Caki2 (cell line): ENCODE measurements around the gene SLC4A3. TPM values are rescaled to one million over a fixed set of nuclear protein-coding genes. Genes with fewer than 3 reads are reported as not detected.
"Not testable (repeated sequence)": the region's sequence is repeated elsewhere in the genome, so short reads cannot be mapped to it uniquely, and the experiment has no call there.

Source experiments
- DNase-seq: peaks from one replicate; pipeline ENCODE4 v3.0.0-alpha.2; 2015; ENCODE audit warnings: low read depth
- in situ Hi-C: cut with HindIII; loops from 2 replicates; pipeline ENCODE4 v1.10.0; 2016; ENCODE audit warnings: low sequenced_read_pairs, low pct_unique_long_range_greater_than_20kb, mixed read lengths
- total RNA-seq: library from RNA; depleted of rRNA; stranded (reverse); fragments of >200 nt; shearing (Covaris generic); gene quantifications from 2 replicates; pipeline ENCODE4 v1.2.3, GENCODE V29; 2014; ENCODE audit warnings: low replicate concordance

Gene SLC4A3
- total RNA-seq, 1 experiment from 2014 or later = 3.5 TPM

DNA sequence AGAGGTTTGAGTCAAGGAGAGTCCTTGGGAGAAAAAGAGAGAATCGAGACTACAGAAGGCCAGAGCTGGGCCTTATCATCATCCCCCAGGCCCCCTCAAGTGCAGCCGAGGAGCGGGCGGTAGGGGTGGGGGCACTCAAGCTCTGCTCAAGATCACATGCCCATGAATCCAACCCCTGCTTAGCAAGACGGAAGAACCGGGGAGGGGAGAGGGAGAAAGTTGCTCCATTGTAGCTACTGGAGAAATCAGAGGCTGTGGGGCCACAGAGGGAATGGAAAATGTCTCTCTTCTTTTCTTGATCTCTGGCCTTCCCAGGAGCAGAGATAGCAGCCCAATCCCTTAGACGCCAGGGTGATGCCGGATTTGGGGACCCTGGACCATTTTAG lies 14.6 kb downstream of the SLC4A3 start:
- DNase-seq = no peak
- in situ Hi-C loops = no loop called here

DNA sequence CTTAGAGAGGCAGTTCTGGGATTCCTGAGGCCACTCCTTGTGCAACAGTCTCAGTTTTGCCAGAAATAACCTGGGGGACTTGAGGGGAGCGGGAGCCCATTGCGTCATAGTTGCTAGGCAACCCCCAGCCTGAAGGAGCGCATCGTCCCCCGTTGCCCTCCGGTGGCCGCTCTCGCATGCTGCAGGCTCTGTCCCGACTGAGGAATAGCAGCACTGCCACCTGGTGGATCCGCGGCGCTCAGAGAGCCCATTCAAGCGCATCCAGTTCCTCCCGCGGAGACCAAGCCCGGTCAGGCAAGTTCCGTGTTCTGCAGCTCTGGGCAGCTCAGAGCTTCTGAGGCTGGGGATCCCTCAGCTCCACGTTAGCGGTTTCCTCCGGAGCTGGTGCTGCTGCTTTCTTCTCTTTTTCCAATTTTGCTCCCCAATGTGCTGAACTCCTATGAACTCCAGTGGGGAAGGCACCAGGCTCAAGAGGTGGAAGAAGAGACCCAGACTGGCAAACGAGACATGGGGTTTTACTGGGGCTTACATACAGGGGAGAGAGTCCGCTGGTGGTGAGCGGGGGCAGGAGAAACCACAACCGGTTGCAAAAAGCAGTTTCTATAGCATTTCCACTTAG lies 15.1 kb downstream of the SLC4A3 start:
- peak; percentile 86 for DNase-seq
- in situ Hi-C loops = no loop called here

DNA sequence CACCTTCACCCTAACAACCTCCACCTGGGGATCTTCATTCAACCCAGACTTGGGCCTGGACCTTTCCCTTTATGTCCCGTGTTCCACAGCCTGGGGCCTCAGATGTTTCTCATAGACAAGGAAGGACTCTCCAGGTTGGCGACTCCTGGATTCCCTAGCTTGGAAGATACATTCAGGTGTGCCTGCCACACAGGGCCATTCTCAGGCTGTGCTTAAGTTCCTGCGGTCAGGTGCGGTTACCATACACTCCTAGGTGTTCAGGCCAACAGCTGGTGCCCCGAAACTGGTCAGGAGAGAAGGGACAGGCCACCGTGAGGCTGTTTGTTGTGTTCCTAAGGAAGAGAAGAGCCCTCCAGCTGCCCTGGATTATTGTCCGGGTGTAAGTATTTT lies 15.6 kb downstream of the SLC4A3 start:
- in situ Hi-C loops = no loop called here
- no peak for DNase-seq

DNA sequence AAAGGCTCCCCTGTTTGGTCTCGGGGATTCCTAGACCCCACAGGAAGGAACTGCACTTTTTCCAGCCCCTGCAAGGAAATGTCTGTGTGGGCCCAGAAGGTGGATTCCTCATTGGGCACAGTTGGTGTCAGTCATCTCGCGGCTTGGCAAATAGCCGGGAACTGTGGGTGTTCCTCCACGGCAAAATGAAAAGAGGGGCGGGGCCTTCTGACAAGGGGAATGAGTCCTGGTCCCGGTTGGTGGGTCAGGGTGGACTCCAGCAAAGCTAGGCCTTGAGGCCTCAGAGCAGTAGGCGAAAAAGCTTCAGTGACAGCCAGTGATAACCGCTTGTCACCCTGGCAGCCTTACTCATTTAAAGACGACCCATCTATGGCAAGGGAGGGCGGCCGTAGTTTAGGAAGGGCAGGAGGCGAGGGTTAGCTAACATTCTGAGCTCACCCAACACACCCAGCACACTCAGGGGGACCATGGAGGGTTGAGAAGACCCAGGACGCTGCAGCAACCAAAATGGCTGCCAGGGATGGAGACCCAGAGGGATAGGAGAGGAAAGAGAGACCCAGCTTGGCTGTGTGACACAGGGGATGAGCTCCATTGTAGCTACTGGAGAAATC lies 16.5 kb downstream of the SLC4A3 start:
- in situ Hi-C loops = no loop called here
- DNase-seq = no peak

DNA sequence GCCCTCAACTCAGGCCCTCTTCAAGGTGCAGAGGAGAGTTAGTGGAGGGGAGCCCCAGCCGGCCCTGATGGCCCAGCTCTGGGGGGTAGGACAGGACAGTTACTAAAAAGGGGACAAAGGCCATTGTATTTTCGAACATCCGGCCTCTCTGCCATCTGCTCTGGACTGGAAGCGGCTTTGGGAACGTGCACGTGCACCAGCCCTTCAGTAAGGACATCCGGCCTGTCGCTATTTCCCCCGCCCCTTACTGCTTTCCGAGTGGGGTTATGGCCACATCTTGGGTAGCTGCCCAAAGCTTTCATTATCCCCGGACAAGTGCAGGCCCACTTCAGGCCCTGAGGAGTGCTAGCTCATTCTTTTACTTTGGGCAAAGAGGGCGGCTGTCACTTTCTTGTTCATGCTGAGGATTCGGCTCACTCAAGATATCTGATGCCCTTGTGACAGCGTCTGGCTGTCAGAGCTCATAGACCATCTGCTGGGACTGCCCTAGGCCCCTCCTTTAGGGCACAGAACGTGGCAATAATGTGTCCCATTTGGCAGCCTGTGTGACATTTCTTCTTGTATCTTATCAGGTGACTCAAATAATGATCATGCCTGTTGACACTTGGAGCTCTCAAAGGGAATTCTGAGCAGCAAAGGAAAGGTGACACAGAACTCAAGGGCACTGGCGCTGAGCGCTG lies 17.5 kb downstream of the SLC4A3 start:
- no peak for DNase-seq
- in situ Hi-C loops = no loop called here

DNA sequence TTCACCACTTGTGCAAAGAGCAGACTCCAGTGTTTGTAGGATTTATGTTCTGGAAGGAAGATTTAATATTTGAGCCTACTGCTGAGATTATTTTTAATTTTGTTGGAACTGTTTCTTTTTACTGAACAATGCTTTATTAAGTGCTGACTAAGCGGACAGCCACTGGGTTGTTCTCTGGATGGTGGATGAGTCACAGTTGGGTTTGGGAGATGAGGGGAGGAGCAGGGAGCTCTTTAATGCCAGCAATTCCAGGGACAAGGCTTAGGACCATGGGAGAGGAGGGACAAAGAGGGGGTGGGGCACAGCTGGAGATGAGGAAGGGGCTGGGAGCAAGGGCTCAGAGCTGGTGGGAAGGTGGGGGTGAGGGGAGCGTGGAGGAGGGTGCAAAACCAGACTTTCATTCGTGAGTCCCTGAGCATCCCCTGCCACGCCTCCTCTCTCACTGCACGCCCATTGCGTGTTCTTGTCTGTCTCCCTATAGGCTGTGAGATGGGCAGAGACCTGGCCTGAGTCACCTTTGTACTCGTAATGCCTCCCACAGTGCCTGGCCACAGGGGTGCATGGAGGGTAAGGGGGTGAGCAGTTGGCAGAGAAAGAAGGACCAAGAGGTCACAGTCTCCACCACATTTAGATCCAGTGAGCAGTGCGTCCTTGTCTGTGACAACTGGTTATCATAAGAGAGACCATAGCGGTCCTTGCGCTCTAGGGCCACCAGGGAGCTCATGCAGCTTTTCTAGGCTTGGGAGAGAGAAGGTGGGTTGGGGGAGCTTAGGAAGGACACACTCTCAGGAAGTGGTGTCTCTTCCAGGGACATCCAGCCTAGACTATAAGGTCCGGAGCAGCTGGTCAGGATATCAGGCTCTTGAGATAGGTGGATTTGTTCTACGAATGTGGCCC lies 18.4 kb downstream of the SLC4A3 start:
- peak; percentile 44 for DNase-seq
- in situ Hi-C loops = no loop called here

DNA sequence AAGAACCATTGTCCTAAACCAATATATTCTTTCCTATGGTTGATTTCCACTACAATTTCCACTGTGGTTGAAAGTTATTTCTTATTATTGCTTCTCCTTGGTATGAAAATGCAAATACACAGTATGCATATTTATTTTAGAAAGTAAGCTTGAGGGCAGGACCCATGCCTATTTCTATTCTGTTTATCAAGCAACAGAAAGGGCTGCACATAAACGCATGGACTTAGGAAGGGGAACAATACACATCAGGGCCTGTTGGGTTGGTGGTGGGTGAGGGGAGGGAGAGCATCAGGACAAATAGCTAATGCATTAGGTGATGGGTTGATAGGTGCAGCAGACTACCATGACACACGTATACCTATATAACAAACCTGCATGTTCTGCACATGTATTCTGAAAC lies 20.7 kb downstream of the SLC4A3 start:
- in situ Hi-C loops = no loop called here
- no peak for DNase-seq

DNA sequence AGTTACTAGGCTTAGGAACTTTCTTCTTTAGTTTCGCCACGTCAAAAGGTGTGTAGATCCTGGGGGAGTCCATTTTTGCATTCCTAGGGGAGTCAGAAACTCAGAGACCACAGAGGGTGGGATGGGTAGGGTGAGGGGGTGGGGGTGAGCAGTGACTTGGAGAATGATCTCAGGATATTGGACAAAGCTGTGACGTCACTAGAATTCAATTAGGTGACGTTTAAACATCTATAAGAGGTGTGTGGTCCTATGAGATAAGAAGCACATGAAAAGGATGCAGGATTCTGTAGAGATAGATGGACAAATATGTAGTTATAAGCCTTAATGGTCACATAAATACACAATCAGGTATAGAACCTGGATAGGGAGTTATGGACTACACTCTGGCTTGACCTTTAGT lies 21.5 kb downstream of the SLC4A3 start:
- in situ Hi-C loops = no loop called here
- no peak for DNase-seq

DNA sequence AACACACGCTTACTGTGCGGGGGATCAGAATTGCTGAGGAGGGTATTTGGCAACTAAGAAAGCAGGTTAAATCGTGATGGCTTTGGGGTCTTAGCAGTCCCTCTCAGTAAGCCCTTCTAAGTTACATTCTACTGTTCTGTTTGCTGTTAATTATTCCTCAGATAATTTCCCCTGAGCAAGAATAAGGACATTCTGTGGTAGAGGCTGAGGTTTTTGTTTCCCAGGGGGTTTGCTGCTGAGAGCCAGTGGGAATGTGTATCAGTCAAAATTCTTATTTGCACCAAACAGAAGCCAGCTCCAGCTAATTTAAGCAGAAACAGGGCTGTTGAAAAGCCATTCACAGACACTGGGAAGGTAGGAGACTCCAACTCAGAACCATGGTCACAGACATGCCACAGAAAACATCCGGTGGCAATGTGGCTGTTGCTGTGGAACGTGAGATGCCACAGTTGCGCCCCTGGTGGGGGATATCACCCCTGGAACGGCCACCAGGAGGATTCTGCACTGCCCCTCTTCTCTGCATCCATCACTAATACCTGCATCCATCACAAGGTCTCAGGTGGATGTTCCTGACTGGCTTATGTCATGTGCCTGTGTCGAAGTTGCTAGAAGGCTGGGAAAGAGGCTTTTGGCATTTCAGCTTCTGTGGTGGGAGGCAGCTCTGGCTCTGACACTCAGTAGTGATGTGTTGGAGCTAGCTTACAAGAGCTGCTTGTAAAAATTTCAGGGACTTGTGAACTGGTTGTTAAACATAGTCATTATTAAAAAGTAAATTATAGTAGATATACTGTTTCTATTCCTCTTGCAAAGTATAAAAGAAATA lies 23.2 kb downstream of the SLC4A3 start:
- in situ Hi-C loops = no loop called here
- no peak for DNase-seq

DNA sequence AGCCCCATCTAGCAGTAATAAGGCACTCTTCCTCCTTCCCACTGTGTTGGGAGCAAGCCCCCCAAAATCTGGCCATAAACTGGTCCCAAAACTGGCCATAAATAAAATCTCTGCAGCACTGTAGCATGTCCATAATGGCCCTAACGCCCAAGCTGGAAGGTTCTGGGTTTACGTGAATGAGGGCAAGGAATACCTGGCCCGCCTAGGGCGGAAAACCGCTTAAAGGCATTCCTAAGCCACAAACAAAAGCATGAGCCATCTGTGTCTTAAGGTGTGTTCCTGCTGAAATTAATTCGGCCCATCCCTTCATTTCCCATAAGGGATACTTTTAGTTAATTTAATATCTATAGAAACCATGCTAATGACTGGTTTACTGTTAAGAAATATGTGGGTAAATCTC lies 24.2 kb downstream of the SLC4A3 start:
- in situ Hi-C loops, DNase-seq: not testable (repeated sequence)

DNA sequence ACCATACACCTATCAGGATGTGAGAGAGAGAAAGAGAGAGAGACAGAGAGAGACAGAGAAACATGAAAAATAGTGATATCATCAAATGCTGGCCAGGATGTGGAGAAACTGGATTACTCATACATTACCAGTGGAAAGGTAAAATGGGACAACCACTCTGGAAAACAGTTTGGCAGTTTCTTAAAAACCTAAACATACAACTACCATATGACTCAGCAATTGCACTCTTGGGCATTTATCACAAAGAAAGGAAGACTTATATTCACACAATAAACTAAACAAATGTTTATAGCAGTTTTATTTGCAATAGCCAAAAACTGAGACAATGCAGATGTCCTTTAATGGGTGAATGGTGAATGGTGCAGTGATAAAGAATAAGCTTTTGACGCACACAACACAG lies 29.1 kb downstream of the SLC4A3 start:
- in situ Hi-C loops = no loop called here
- no peak for DNase-seq

DNA sequence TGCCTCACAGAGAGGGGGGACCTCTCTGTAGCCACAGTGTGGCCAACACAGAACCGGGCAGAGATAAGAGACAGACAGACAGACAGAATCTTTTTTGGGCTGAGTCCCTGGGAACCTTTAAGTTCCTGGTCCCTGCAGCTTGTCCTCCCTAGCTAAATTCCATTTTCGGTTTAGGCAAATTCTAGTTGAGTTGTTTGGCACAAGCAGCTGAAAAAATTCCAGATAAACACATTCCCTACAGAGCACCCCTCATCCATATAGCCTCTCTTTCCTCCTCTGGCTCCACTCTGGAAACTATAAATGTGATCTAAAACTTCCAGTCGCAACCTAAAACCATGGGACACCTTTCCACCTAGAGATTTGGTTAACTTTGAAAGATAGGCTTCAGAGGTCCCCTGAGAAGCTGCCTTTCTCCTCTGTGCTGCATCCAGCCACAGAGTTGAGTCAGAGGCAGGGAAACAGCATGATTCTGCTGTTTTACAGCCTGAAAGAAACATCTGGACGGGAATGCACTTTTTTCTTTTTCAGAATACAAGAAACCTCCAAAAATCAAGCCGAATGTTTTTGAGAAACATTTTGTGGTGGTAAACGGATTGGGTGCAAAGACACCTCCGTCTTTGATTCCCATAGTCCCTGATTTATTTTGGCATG lies 30.9 kb downstream of the SLC4A3 start:
- no peak for DNase-seq
- in situ Hi-C loops = no loop called here

DNA sequence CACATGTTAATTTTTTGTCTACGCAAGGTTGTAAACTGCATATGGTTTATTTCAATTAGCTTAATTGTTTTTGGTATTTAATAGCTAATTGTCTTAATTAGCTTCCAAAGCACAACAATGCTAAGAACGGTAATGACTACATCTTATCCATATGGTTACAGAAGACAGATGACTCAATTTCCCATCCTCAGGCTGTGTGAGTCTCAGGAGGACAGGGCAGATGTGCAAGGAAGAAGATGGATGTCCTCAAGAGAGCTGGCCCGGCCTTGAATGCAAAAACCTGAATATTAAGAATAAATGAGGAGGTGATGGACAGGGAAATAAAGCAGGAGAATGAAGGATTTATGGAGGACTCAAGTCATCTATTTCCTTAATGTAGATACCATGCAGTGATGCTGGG lies 31.4 kb downstream of the SLC4A3 start:
- no peak for DNase-seq
- in situ Hi-C loops = no loop called here

DNA sequence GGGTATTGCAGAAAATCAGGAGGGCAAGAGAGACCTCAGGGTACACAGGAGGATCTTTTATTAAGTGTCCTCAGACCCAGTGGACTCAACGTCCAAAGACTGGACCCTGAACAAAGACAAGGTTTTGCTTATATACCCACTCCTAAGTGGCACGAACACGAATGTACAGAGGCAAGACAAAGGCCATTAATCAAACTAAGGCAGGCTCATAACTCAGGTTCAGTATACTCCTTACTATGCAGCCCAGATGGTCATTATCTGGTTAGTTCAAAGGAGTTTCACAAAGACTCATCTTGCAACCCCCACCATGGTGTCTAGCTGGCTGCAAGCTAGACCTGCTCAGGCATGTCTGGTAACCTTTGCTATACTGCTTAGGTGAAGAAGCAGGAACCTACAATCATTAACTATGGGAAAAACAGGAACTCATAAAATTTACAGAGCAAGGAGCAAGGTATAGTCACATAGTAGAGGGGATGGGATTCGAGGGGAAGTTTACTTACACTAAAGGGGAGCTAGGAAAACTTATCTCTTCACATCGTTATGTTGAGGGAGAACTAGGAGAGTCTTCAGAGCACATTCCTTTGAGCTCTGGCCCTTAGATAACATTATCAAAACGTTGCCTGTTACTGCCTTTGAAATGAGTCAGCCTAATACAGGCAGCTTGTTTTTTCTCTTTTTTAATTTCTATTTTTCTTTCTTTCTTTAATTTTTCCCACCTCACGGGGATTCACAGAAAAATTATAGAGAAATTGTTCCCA lies 33.9 kb downstream of the SLC4A3 start:
- peak; percentile 61 for DNase-seq
- in situ Hi-C loops = no loop called here

DNA sequence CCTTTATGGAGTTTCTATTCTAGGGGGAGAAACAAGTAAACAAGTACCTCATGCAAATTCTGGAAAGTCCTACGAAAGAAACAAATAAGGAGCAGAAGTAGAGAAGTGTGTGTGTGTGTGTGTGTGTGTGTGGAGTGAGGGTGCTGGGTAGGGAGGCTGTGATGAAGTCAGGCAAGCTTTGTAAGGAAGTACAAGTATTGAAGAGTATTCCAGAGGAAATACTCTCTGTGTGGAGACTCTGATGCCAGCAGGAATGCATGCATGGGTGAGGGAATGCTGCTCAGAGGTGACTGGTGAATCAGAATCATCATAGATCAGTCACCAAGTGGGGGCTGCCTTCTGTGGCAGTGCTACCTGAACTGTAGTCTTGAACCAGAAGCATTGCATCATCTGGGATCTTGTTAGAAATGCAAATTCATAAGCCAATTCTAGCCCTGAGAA lies 34.5 kb downstream of the SLC4A3 start:
- in situ Hi-C loops = no loop called here
- peak; percentile 36 for DNase-seq

DNA sequence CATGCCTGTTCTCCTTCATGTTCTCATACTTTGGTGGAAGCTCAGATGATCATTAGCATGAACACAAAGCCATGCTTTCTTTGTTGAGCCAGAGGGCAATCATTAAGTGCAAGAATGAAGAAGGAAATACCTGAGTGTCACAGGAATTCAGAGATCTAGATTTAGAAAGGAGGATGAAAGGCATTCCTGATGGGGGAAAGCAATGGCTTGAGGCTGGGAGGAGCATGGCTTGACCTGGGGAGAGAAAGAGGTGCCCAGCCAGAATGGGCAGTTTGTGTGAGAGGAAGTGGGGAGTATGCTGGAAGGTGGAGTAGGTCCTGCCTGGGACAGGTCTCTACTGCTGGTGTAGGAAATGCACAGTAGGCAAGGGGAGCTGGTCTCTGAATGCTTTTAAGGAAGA lies 35.1 kb downstream of the SLC4A3 start:
- no peak for DNase-seq
- in situ Hi-C loops = no loop called here

DNA sequence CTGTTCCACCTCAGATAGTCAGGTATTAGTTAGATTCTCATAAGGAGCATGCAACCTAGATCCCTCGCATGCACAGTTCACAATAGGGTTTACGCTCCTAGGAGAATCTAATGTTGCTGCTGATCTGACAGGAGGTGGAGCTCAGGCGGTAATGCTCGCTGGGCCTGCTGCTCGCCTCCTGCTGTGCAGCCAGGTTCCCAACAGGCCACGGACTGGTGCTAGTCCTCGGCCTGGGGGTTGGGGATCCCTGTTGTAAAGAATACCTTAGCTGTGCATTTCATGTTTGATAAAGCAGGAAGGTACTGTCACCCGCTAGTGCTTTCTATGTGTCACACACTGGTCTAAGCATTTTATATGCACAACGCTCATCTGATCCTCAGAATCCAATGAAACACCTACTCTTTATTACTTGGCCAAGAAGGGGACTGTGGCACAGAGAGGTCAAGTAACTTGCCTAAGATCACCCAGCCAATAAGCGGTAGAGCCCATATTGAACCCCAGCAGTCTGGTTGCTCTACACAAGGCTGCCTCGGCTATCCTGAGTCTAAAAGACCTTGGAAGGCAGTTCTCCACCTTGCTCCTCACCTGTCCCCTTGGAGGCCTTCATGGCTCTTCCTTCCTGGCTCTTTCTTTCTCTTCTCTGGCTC lies 35.8 kb downstream of the SLC4A3 start:
- DNase-seq = no peak
- in situ Hi-C loops = no loop called here
